HG03354 (cell line): ENCODE data around the gene NOTUM.

Experiments used
- ATAC-seq: cut with Tn5 transposase; IDR thresholded peaks from one replicate; pipeline ENCODE4 v1.9.1; 2021; ENCODE audit warnings: mild to moderate bottlenecking; ENCODE audit not compliant: unreplicated experiment, poor library complexity, severe bottlenecking

Gene NOTUM

DNA sequence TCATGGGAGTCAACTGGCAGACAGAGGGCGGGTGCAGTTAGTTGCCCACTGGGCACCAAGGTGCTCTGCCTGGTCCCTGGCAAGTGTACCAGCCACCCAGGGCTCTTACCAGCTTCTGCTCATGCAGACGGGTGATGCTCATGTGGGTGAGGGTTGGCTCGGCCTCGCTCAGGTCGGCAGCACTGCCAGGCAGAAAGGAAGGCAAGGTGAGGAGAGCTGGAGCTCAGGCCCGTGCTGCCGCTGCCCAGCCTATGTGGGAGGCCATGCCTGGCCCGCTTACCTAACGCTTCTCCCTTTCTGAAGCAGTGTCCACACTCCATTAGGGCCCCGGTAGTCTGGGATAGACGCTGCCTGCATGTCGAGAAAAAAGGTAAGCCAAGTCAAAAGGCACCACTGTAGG lies 45.7 kb downstream of the NOTUM start:
- ATAC-seq: no peak

DNA sequence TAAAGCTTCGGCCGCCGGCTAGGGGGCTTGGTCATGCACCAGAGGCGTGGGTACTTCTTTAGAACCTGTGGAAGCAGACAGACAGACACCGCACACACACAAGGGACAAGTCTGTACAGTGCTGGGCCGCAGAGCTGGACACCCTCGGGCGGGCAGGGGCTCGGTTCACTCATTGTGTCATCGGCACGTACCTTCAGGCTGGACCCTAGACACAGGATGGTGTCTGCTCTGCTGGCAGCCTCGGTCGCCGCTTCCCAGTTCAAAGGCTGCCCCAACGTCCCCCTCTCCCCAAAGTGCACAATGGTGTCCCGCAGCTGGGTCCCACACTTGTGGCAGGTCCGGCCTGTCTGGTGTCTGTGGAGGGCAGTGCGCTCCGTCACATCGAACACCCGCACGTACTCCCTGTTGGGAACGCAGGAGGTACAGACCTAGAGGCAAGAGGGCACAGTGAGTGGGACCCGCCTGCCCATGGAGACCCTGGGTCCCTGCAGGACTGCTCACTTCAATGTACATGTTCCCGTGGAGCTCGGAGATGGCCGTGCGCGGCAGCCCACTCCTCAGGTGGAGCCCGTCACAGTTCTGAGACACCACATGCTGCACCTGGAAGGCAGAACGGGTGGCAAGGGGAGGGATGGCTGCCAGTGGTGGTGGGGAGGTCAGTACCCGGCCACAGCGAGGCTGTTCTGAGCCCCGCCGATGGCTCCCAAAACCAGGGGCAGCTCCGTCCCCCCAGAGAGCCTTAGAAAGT lies 46.7 kb downstream of the NOTUM start:
- no peak for ATAC-seq

DNA sequence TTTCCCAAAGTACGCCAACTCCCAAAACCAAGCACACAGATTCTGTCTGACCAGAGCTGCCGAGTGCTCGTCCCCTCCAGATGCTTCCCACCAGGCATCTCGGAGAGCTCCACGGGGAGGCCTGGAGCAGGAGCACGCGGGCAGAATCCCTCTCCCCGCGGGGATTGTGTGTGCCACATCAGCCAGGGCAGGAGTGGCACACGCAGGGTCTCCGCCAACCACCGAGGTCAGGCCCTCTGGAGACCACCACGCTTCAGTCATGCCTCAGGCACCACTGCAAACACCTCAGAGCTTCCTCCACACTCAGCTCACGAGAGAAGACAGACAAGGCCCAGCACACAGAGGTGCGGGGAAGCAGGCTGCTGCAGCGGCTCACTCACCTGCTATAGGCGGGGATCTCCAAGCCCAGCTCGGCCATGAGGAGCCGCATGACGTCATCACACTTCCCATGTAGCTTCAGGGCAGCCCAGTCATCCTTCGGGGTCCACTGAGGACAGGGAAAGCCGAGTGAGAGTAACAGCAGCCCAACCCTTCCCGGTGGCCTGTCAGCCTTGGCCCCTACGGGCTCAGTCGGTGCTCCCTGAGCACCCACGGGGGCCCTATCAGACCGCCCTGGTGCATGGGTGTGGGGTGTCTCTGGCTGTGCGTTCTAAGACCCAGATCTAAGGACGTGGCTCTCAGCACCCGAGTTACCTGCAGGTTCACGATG lies 47.4 kb downstream of the NOTUM start:
- ATAC-seq: no peak

DNA sequence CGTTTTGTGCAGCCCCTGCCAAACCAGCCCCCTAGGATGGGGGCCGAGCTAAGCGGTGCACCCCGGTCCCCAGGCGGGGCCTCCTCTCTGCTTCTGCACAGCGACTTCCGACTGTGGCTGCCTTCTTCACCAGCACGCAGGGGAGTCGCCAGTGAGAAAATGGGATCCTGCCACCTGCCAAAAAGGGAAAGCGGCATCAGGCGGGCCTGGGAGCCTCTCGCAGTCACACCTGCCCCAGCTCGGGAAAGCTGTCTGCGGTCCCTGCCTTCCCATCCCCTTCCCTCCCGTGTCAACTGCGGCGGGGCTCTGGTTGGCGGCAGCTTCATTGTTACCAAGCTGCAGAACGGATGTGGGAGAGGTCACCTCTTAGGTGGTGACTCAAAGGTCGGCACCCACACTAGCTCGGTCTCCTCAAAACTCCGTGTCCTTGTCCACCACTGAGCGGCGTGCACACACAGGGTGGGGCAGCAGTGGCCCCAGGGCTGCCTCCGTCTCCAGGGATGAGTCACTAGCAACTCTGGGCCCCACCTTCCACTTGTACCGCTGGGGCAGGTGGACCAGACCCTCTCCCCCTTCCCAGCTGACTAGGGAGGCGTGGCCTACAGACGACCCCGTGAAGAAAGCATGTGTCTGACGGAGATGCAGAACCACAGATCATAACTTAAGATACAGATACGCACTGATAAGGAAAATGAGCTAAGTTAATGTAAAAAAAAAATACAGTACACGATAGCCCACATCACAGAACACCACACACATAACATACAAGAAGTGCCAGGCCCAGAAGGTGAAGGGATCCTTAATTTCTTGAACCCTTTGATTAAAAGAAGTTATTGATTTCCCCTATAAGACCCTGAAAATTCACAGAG lies 48.3 kb downstream of the NOTUM start:
- ATAC-seq: no peak

DNA sequence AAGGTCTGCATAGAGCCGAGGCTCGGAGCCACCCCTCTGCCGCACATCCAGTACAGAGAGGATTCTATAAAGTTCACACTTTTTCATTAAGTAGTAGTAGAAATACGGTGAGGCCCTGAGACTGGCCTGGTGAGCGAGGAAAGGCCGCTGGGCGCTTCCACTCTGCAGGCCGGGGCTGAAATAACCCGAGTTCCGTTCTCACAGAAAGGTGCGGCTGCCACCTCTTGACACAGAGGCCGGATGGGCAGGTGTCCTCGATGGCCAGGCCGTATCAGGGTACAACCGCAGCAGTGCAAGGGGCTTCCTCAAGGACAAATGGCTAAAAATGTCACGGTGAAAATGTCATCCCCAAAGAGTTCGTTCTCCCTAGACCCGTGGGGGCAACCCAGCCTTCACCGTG lies 49.0 kb downstream of the NOTUM start:
- no peak for ATAC-seq

DNA sequence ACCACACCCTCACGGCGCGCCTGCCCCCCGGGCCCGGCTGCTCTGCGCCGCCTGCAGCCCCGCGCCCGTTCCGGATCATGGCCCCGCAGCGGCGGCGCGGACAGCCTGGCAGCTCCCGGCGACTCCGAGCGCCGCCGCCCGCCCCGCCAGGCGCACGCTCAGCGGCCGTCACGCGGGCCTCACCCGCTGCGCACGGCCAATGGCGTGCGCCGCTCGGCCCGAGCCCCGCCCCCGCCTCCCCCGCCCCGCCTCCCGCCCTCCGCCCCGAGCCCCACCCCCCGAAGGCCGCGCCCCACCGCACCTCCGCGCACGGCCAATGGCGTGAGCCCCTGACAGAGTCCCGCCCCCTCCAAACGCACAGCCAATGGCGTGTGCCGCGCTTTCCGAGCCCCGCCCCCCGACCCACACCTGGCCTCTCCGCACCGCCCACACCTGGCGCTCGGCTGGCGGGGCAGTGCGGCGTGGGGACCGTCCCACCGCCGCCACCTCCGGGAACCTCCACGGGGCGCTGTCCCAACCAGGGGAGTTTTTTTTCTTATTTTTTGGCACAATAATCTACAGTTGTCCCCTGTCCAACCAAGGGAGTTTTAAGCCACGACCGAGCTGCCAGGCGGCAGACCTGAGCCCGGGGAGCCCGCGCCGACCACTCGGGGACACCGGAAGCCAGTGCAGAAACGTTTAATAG lies 49.6 kb downstream of the NOTUM start, which contains the start of gene PCYT2:
TSS of gene PCYT2 (minus strand) at position 123 of the 685 bp plus-strand sequence. CDS start at position 79, 44 bp downstream.
- peak; percentile 75 for ATAC-seq

DNA sequence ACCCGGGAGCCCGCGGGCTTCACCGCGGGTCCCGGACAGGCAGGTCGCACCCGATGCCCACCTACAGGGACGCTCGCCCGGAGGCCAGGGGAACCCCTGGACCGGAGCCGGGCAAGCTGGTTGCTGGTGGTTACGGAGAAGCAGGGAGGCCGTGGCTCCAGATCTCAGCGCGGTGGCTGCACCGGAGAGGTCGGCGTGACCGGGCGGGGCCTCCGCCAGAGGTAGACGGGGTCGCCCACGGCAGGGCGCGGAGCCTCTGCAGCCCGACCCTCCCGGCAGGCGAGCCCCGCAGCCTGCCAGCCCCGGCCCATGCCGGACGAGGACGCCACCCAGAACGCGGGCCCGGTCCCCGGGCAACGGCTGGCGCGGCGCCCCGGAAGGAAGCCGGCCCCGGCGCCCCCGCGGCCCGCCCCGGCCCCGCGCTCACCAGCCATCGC lies 50.1 kb downstream of the NOTUM start:
- peak; percentile 37 for ATAC-seq

DNA sequence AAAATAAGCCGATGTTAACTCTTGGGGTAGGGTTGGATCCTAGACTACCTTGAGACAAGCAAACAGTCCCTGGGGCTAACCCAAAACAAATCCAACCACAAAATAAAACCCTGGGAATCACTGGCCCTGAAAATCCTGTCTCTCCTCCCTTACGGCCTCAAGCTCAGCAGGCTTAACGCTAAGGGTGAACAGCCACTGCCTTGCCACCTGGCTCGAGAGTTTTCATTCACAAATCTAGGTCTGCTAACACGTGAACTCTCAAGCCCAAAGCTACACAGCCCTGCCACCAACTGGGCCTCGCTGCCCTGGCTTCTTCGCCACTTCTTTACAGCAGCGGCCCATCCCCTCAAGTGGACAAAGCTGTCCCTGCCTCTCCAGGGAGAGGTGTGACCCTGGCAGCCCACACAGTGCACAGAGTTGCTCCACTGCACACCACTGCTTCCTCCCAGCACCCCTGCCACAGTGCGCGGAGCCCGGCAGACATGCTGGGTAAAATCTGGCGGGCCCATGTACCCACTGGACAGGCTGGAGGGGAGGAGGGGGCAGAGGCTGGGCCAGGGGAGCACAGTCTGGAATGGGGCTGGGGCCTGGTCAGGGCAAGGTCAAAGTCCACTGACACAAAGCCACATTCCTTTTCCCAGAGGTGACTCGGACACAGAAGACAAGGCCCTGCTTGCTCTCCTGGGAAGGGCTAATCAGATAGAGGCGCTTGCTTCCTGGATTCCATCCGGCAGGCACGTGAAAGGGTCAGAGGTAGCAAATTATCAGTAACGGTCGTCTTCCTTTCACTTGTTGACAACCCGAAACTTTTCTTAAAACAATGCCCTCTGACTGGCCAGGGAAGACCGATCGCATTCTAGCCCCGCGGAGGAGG lies 50.8 kb downstream of the NOTUM start:
- ATAC-seq: no peak

DNA sequence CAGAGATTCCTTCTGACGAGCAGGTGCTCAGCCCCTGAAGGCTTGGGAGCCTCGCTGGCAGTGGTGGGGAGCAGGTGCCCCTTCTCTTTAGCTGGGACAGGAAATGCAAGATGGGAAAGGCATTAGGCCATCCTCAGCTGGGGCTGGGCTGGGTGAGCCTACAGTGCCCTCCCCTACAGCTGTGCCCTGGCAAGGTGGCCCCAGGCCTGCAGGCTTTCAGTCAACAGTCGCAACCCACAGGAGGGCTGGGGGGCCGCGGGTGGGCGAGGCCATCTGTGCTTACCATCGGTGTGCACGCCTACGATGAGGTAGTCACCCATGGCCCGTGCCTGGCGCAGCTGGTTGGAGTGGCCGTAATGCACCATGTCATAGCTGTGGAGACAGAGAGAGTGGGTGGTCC lies 51.8 kb downstream of the NOTUM start:
- no peak for ATAC-seq

DNA sequence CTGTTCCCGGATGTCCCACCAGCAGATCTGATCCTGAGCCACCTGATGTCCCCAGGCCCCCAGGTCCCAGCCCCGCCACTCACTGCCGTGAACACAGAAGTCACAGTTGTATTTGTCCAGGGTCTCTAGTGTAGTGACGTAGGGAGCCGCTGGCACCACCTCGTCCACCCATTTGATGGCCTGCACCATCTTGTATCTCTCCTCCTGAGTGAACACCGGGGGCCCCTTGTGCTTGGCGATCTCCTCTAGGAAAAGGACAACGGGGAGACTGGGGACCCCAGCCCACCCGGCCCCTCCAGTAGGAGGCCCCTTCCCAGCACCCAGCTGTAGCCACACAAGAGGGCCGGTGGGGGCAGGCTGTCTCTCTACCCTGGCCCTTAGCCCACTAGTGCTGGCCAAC lies 52.2 kb downstream of the NOTUM start:
- ATAC-seq: no peak

DNA sequence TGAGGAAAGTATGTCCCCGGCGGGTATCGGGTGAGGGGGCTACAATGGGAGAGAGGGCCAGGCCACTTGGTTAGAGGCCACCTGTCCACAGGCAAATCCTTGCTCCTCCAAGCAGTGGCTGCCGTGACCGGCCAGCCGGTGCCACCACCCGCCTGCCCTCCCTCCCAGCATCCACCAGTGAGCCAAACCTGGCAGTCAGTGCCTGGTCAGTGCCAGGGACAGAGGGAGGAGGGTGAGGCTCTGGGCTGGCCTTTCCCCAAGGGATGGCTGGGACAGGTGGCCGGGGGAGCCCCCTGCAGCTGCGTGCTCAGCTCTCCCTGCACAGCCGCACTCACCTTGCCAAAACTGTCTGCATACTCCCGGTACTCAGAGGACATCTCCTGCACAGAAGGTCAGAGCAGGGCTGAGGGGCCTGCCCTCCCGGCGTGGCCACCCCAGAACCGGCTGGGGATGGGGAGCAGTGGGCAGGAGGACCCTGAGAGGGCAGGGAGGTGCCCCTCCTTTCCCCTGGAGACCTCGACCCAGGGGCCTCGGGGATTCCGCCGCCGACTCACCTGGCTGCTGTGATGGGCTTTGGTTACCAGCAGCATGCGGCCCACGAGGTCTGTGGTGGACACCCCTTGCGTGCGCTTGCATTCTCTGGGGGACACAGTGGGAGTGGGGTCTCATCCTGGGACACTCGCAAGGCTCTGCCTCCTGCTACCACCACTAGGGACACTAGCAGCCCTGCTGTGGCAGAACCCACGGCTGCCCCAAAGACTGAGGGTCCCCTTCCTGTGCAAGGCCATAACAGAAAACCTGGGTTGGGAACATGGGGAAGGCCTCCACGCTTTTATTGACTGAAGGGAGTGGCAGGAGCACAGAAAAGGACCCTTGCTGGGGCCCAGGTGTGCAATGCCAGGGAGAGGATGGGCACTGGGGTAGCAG lies 53.5 kb downstream of the NOTUM start:
- ATAC-seq: no peak

DNA sequence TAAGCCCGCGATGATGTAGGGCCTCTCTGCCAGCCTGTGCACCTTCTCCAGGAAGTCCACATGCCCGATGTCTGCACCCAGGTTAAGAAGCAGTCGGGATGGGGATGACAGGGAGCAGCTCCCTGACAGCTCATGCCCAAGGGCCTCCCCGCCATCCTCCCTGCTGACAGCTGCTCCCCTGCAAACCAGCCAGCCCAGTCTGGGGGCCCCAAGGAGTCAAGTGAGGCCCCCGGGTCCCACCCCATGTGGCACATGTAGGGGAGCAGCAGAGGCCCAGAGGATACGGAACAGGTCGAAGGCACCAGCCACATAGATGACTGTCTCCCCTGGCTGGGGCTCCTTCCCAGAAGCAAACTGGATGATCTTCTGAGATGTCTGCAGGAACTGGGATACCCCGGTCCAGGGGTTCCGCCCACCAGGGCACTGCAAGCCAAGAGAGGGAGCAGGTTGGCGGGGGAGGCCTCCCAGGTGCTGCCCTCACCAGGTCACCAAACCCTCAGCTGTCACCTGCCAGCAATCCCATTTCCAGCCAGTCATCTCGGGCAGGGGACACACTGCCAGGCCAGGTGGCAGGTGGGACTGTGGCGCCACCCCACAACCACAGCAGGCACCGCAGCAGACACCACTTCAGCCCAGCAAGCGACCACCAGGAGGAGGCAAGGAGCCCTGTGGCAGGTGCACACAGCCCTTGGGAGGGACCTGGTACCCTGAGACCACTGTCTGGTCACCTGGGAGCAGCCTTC lies 54.3 kb downstream of the NOTUM start:
- no peak for ATAC-seq

DNA sequence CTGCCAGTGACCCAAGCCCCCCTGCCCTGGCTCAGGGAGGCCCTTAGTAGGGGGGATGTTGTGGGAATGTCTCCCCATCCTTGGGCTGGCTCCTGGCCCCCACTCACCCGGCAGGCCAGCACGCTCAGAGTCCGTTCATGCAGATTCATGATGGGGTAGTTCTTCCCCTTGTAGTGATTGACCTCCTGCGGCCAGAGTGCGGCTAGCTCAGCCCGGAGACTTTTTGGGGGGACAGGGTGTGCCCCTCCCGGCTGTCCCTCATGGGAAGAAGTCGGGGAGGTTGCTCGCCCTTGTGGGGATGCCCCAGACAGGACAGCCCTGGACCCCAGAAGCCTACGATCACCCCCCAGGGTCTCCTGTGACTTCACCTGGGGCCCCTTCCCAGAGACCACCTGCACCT lies 55.0 kb downstream of the NOTUM start:
- no peak for ATAC-seq

DNA sequence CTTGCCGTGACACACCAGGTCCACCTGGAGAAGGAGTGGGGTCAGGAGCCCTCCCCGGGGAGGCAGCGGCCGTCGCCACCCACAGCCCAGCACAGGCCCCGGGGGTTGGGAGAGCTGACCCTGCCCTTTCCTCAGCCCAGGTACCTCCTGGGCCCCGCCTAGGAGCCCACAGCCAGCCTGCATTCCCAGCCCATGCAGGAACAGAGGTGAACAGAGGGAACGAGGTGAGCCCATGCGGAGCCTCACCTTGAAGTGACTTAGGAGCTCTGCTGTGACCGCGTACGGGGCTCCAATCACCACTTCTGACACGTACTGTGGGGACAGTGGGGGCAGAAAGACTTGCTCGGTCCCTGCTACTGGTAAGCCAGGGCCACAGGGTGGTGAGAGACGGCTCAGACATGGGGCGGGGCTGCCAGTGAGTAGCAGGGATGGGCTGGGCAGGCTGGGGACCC lies 55.5 kb downstream of the NOTUM start:
- ATAC-seq: no peak

DNA sequence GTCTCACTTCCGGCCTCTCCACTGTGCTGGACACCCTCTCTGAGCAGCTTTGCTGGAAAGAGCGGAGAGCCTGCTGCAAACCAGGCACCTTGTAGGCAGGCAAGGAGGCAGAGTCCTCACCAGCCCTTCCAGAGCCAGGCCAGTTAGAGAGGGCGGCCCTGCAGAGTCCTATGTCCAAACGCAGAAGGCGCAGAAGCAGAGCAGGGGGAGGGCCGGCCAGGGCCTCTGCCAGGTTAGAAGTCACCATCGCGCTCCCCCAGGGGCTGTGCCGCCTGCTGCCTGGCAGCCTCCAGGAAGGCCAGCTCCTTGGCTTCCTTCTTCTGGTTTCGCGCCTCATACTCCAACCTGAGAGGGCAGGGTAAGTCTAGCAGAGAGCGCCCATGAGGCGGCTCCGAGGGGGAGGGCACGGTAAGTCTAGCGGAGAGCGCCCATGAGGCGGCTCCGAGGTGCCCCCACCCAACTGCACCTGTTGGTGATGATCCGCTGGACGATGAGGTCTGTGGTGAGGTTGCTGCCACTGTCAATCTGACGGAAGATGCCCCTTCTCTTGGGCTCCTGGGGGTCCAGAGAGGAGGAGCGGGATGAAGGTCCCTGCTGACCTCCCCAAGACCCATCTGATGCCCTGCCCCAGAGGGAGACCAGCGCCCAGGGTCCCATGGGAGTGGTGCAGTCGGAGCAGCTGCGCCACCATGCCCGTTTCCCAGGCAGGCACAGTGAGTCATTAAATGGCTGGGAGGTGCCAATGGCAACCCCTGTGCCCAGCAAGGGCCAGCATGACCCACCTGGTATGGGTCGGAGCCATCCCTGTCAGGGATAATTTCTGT lies 56.2 kb downstream of the NOTUM start:
- no peak for ATAC-seq

DNA sequence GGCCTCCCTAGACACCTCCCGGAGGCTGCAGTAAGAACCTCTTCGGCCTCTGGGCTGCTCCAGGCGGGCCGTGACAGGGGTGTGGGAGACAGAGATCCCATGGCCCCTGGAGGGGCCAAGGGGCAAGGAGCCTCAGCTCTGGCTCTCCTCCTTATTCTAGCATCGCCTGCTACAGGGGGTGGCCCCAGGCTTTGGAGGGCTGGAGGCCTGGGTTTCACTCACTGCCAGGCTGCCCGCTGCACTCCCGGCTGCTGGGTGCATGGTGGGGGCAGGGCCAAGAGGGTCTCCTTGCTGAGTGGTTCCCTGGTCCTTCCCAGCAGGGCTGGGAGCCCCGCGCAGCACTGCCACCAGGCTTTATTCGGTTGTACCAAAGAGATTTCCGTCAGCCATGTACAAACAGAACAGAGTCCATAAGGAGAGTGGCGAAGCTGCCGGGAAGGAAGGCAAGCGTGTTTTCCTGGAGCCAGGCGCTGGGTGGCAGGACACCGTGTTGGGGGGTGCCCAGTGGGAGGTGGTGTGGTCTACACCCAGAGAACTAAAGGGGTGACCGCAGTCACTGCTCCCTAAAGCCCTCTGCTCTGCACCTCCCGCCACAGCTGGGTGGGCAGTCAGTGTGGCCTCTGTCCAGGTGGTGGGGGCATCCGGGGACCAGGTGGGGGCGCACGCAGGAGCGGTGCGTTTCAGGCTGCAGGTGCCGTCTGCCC lies 56.9 kb downstream of the NOTUM start:
- no peak for ATAC-seq
